Stomach (tissue), 4 donors: ENCODE results near the gene PDLIM5.

Source experiments
- POLR2A ChIP-seq, 4 donors: fragments of 450-650 bp; IDR thresholded peaks; one replicate each; pipeline ENCODE4 v1.6.1; 2016; ENCODE audit warnings: antibody characterized with exemption in 4 of 4, control low read depth in 2 of 4, mild to moderate bottlenecking in 1 of 4, moderate library complexity in 1 of 4
- POLR2AphosphoS5 ChIP-seq, 3 donors: sonication (generic); formaldehyde crosslinking; IDR thresholded peaks; one replicate each; pipeline ENCODE4 v1.6.1; 2016; ENCODE audit warnings: antibody characterized with exemption in 3 of 3

GRCh38 chr4:94498502-94498901 is 46.8 kb downstream of the PDLIM5 start:
- TF ChIP-seq POLR2AphosphoS5 (IDR thresholded peaks at IDR 0.05) = no peak
- TF ChIP-seq POLR2A (IDR thresholded peaks at IDR 0.05) = no peak
